HepG2 (cell line): ENCODE data around the gene NAT9. TPM values are rescaled to one million over a fixed set of nuclear protein-coding genes. Genes with fewer than 3 reads are reported as not detected.

Experiments
- ARID4A ChIP-seq: sonication (generic); formaldehyde crosslinking; IDR thresholded peaks from 2 replicates; pipeline ENCODE4 v1.5.0; 2020; ENCODE audit warnings: mild to moderate bottlenecking, missing genetic modification reagents, borderline replicate concordance
- FIP1L1 ChIP-seq: fragments of 200-400 bp; formaldehyde crosslinking; IDR thresholded peaks from 2 replicates; pipeline ENCODE4 v1.6.1; 2018; ENCODE audit warnings: low read depth, mild to moderate bottlenecking, low read length, moderate library complexity, borderline replicate concordance; ENCODE audit not compliant: insufficient read depth
- FOXA1 ChIP-seq, 2 experiments: fragments of 450-650 bp in 1 of 2; sonication (generic) in 1 of 2; formaldehyde crosslinking in 1 of 2; IDR thresholded peaks; 2 replicates each; pipeline versions ENCODE4 v1.4.0 to v1.6.1; 2016 to 2020; ENCODE audit warnings: missing genetic modification reagents in 1 of 2
- IRF2 ChIP-seq: IDR thresholded peaks from 2 replicates; pipeline ENCODE4 v1.6.1; 2018; ENCODE audit warnings: missing genetic modification reagents, missing compliant biosample characterization
- KMT2A ChIP-seq: sonication (generic); formaldehyde crosslinking; IDR thresholded peaks from 2 replicates; pipeline ENCODE4 v1.4.0; 2020; ENCODE audit warnings: missing genetic modification reagents
- MLXIP ChIP-seq: sonication (generic); formaldehyde crosslinking; IDR thresholded peaks from 2 replicates; pipeline ENCODE4 v1.9.0; 2021; ENCODE audit warnings: missing genetic modification reagents, borderline replicate concordance
- NFKBIZ ChIP-seq: IDR thresholded peaks from 2 replicates; pipeline ENCODE4 v1.6.1; 2018; ENCODE audit warnings: missing genetic modification reagents, missing compliant biosample characterization
- NFYB ChIP-seq: sonication (generic); formaldehyde crosslinking; IDR thresholded peaks from 2 replicates; pipeline ENCODE4 v1.4.0; 2020; ENCODE audit warnings: missing genetic modification reagents
- PHF20 ChIP-seq: sonication (generic); formaldehyde crosslinking; IDR thresholded peaks from 2 replicates; pipeline ENCODE4 v1.5.0; 2020; ENCODE audit warnings: mild to moderate bottlenecking, missing genetic modification reagents
- SMARCE1 ChIP-seq: fragments of 450-650 bp; IDR thresholded peaks from 2 replicates; pipeline ENCODE4 v1.6.1; 2017; ENCODE audit warnings: borderline replicate concordance
- TCF7 ChIP-seq: sonication (generic); IDR thresholded peaks from 2 replicates; pipeline ENCODE4 v1.6.1; 2016; ENCODE audit warnings: antibody characterized with exemption, low read depth
- ZMYM3 ChIP-seq: sonication (generic); formaldehyde crosslinking; IDR thresholded peaks from 2 replicates; pipeline ENCODE4 v1.5.1; 2020; ENCODE audit warnings: mild to moderate bottlenecking, missing genetic modification reagents
- ZNF121 ChIP-seq: sonication (generic); formaldehyde crosslinking; IDR thresholded peaks from 2 replicates; pipeline ENCODE4 v1.5.0; 2020; ENCODE audit warnings: mild to moderate bottlenecking, missing genetic modification reagents
- ZNF225 ChIP-seq: sonication (generic); formaldehyde crosslinking; IDR thresholded peaks from 2 replicates; pipeline ENCODE4 v1.4.0; 2020; ENCODE audit warnings: mild to moderate bottlenecking, missing genetic modification reagents
- ZNF280D ChIP-seq: sonication (generic); formaldehyde crosslinking; IDR thresholded peaks from 2 replicates; pipeline ENCODE4 v1.5.1; 2020; ENCODE audit warnings: mild to moderate bottlenecking, missing genetic modification reagents
- ZNF331 ChIP-seq: sonication (generic); formaldehyde crosslinking; IDR thresholded peaks from 2 replicates; pipeline ENCODE4 v1.4.0; 2020; ENCODE audit warnings: missing genetic modification reagents
- ZNF563 ChIP-seq: sonication (generic); formaldehyde crosslinking; IDR thresholded peaks from 2 replicates; pipeline ENCODE4 v1.8.0; 2022; ENCODE audit warnings: mild to moderate bottlenecking, moderate library complexity, missing genetic modification reagents
- ZNF629 ChIP-seq: sonication (generic); formaldehyde crosslinking; conservative IDR thresholded peaks from 2 replicates; pipeline ENCODE4 v1.5.0; 2020; ENCODE audit warnings: missing genetic modification reagents
- ZNF746 ChIP-seq: sonication (generic); formaldehyde crosslinking; IDR thresholded peaks from 2 replicates; pipeline ENCODE4 v1.8.0; 2022; ENCODE audit warnings: mild to moderate bottlenecking, missing genetic modification reagents
- polyA plus RNA-seq, 8 experiments: library from polyadenylated mRNA; depleted of rRNA in 3 of 8; stranded (reverse) in 7 of 8; unstranded in 1 of 8; fragments of >200 nt; fragmentation: Illumina TruSeq in 4 of 8; extraction: Trizol in 4 of 8; gene quantifications; 2 replicates each; pipeline versions ENCODE4 v1.2.1 to v1.2.3, GENCODE V29; 2011 to 2016; ENCODE audit warnings: low read depth in 4 of 8, missing spikeins in 1 of 8, mixed read lengths in 1 of 8; ENCODE audit not compliant: insufficient read depth in 1 of 8
- total RNA-seq, 5 experiments: library from RNA; depleted of rRNA; stranded (reverse); fragments of >200 nt; fragmentation: Illumina TruSeq; extraction: Trizol; gene quantifications; 2 replicates each; pipeline ENCODE4 v1.2.3, GENCODE V29; 2016; ENCODE audit warnings: low read depth in 1 of 5

NAT9 gene
- total and polyA plus RNA-seq, 2 of the 13 experiments (the other 11 are each of a cell fraction or from before 2014, with no cell fraction given), result 39.7 to 44.2 TPM

- TF ChIP-seq ZNF280D (CRISPR knock-in tag) (0 out of 2 replicates have a peak, but pooled peaks have one; percentile 26), ZNF331 (CRISPR knock-in tag) (no peak), ZMYM3 (CRISPR knock-in tag) (no peak), SMARCE1 (no peak), ZNF746 (CRISPR knock-in tag) (0 out of 2 replicates have a peak, but pooled peaks have one; percentile 8), ZNF121 (peak; percentile 67), NFKBIZ (CRISPR knock-in tag) (0 out of 2 replicates have a peak, but pooled peaks have one; percentile 40), ZNF629 (CRISPR knock-in tag) (no peak), ZNF563 (CRISPR knock-in tag) (no peak), FIP1L1 (no peak; the same call in 1 of the 2 replicates), IRF2 (CRISPR knock-in tag) (peak; percentile 82; the same call in 1 of the 2 replicates), KMT2A (CRISPR knock-in tag) (no peak), NFYB (CRISPR knock-in tag) (0 out of 2 replicates have a peak, but pooled peaks have one; percentile 4), PHF20 (CRISPR knock-in tag) (no peak), TCF7 (no peak), FOXA1 (IDR thresholded peaks at IDR 0.05) (no peak), FOXA1 (CRISPR knock-in tag; IDR thresholded peaks at IDR 0.05) (no peak), ZNF225 (peak; percentile 32; the same call in 1 of the 2 replicates), ARID4A (peak; percentile 82; the same call in 1 of the 2 replicates), MLXIP (no peak)
These were observed 5.4 kb downstream of the NAT9 start (continued) for GRCh38 chr17:74770498-74771318.
